ENCODE data around the gene MYG1.
A peak's percentile ranks its signal among the peaks of the same experiment; 100 is the strongest.

MYG1 gene

DNA sequence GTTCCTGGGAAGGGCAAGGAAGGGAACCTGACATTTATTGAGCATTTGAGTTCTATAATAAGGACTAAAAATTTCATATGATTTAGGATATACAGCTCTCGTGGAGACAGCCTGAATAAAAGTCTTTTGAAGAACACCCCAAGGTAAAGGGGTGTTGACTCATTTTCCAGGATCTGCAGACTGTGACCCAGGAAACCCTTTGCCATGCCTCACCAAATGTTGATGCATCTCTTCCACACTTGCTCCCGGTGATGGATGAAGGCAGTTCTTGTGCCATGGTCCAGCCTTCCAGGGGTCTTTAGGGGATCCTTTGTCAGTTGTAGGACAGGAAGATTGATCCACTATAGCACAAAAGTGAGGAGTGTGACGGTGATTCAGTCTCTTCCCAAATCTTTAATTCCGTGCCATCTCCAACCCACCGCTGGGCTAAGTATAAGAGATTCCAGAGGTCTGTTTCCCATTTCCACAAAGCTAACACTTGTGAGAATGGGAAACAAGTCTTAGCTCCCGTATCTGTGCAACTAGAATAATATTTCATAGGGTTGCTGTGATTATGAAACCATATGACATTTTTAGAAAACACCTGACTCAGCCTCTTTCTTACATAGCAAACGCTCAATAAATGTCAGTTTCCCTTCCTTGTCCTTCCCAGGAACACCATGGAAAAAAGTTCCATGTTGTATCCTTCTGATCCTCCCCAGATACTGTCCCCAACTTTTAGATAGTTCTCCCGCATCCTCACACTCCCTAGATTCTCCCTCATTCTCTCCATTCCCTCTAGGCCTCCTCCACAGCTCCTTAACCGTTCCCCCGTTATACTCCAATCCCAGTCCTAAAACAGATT, 21.1 kb downstream of the MYG1 start:
- H3K27ac Mint-ChIP-seq, result peak overlapping the region; percentile 99
- TF ChIP-seq, protein P1, sequence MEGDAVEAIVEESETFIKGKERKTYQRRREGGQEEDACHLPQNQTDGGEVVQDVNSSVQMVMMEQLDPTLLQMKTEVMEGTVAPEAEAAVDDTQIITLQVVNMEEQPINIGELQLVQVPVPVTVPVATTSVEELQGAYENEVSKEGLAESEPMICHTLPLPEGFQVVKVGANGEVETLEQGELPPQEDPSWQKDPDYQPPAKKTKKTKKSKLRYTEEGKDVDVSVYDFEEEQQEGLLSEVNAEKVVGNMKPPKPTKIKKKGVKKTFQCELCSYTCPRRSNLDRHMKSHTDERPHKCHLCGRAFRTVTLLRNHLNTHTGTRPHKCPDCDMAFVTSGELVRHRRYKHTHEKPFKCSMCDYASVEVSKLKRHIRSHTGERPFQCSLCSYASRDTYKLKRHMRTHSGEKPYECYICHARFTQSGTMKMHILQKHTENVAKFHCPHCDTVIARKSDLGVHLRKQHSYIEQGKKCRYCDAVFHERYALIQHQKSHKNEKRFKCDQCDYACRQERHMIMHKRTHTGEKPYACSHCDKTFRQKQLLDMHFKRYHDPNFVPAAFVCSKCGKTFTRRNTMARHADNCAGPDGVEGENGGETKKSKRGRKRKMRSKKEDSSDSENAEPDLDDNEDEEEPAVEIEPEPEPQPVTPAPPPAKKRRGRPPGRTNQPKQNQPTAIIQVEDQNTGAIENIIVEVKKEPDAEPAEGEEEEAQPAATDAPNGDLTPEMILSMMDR (IDR thresholded peaks at IDR 0.05), result no peak
- peaks cover 5% of the 10 kb centered on the region for H3K27me3 Mint-ChIP-seq (ENCODE audit: low read depth, poor library complexity)
- H3K4me3 Mint-ChIP-seq, result peak overlapping the region; percentile 94
- DNase-seq, result no peak
- peaks cover 23% of the 10 kb centered on the region for H3K36me3 Mint-ChIP-seq (ENCODE audit: low read depth)
- H3K4me1 Mint-ChIP-seq, result peaks cover 45% of the 10 kb centered on the region
- no peaks in the 10 kb centered on the region for H3K9me3 Mint-ChIP-seq

DNA sequence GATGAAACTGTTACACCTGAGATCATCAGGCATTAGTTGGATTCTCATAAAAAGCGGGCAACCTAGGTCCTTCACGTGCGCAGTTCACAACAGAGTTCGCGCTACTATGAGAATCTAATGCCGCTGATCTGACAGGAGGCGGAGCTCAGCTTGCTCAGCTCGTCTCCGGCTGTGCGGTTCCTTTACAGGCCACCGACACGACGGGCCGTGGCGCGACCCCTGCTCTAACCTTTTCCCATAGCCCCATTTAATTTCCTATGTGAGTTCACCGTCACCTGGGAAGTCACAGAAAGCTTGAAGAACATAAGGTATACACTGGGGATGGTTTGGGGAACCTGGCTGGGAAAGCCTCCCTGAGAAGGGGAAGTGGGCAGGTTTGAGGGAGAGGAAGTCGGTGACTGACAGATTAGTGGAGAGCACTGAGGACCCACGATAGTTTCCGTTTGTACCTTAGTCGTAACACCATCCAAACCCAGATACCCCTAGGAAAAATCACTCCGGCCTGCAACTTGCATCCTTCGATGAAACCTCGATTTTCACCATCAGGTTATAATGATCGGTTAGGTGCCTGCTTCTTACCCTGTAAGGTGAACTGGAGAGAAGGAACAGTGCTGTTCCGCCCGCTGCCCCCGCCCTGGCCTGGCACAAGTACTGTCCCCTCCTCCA, 24.8 kb downstream of the MYG1 start:
- Mint-ChIP-seq H3K4me1 (peaks cover 70% of the 10 kb centered on the region), H3K27ac (peak overlapping the region; percentile 95), H3K4me3 (peak overlapping the region; percentile 76), H3K36me3 (ENCODE audit: low read depth) (no peaks in the 10 kb centered on the region), H3K9me3 (no peaks in the 10 kb centered on the region), H3K27me3 (ENCODE audit: low read depth, poor library complexity) (peaks cover 9% of the 10 kb centered on the region)
- TF ChIP-seq, protein P1 (IDR thresholded peaks at IDR 0.05), result no peak
- DNase-seq, result peak; percentile 44

DNA sequence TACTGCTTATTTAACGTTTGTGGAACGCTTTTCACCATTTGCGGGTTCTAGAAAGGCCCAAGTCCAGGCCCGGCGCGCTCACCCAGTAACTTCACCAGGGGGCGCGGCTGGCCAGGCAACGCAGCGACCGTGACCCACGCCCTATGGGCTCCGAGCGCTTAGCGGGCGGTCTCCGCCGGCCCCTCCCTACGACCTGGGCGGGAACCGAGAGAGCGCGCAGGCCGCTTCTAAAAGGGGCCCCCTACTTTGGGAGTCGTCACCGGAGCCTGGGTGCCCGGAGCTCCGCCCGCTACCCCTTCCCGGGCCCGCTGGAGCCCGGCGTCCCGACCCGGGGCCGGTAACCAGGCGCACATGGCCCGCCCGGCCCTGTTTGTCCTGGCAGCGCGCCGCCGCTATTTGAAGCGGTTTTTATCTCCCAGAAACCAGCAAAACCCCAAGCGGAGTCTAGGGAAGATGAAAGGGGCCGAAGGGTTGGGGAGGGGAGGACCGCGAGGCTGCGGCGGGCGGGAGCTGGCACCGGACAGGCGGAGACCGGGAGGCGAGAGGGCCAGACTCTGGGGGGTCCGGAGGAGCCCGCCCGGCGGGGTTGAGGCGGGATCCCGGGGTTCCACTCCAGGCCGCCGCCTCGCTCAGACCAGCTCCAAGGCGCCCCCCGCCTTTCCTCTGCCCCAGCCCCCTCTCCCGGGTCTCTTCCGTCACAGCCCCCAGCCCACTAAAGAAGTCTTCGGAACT, 25.4 kb downstream of the MYG1 start:
- H3K9me3 Mint-ChIP-seq, result no peaks in the 10 kb centered on the region
- H3K27ac Mint-ChIP-seq, result peak overlapping the region; percentile 93
- H3K36me3 Mint-ChIP-seq (ENCODE audit: low read depth), result no peaks in the 10 kb centered on the region
- H3K27me3 Mint-ChIP-seq (ENCODE audit: low read depth, poor library complexity), result peaks cover 9% of the 10 kb centered on the region
- TF ChIP-seq, protein P1 (IDR thresholded peaks at IDR 0.05), result peak; percentile 64
- H3K4me3 Mint-ChIP-seq, result peak overlapping the region; percentile 76
- peak; percentile 89 for DNase-seq
- peaks cover 72% of the 10 kb centered on the region for H3K4me1 Mint-ChIP-seq

DNA sequence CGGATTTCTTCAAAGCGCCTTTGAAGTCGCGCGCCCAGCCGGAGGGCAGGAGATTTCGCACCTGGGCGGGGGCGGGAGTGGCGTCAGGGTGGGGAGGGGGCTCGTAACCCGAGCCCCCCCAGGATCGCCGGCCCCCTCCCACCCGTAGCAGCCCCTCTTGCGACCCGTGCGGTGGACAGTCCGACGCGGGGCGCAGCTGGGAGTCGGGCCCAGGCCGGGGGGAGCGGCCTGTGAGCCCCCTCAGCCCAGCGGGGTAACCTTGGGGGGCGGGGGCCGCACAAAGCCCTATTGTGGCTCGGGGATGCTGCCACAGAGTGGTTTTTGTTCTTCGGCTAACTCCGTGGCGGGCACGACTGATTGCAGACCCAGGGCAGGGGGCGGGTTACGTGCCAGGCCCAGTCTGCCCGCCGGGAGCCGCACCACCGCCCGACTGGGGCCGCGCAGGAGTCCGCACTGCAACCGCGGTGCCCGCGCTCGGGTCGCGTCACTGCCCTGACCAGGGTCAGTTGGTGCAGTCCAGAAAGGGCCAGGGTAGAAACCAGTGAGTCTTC, 26.1 kb downstream of the MYG1 start:
- TF ChIP-seq, protein P1 (IDR thresholded peaks at IDR 0.05), result no peak
- peaks cover 14% of the 10 kb centered on the region for H3K27me3 Mint-ChIP-seq (ENCODE audit: low read depth, poor library complexity)
- peak overlapping the region; percentile 84 for H3K4me3 Mint-ChIP-seq
- H3K9me3 Mint-ChIP-seq, result no peaks in the 10 kb centered on the region
- no peaks in the 10 kb centered on the region for H3K36me3 Mint-ChIP-seq (ENCODE audit: low read depth)
- DNase-seq, result peak; percentile 54
- peaks cover 66% of the 10 kb centered on the region for H3K4me1 Mint-ChIP-seq
- peak overlapping the region; percentile 75 for H3K27ac Mint-ChIP-seq

DNA sequence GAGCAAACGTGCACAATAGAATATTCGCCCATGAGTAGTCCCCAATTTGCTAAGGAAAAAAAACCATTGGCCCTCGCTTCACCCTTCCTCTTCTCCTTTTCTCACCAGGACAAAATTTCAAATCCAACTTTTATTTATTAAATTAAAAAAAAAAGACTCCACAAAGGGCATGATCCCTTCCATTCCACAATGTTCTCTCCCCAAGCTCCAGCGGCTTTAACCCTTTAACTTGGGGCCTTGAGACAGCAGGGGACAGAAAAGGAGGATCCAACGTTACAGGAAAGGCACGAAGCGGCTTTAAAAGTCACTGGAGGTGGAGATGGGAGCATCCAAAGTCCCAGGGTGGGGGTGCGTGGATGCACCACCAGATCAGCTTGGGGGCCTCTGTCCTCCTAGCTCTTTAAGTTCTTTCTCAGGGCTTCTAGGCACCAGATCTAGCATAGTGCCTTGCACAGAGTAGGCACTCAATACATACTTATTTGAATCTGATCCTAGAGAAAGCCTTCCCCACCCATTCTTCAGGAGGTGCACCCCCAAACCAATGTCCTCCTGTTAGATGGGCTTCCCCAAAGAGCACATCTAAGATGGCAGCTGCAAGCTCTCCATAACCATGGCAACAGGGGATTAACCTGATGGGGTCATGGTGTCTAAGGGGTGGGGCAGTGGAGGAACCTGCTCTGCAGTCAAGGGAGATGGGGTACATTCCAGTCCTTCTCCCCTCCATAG, 27.1 kb downstream of the MYG1 start:
- Mint-ChIP-seq H3K4me1 (peaks cover 55% of the 10 kb centered on the region), H3K4me3 (peak overlapping the region; percentile 84), H3K36me3 (ENCODE audit: low read depth) (no peaks in the 10 kb centered on the region), H3K9me3 (no peaks in the 10 kb centered on the region), H3K27me3 (ENCODE audit: low read depth, poor library complexity) (peaks cover 13% of the 10 kb centered on the region), H3K27ac (no peak overlapping the region)
- TF ChIP-seq, protein P1 (IDR thresholded peaks at IDR 0.05), result no peak
- no peak for DNase-seq

Data from nephron progenitor cell (in vitro differentiated cells).